Inferior parietal cortex (tissue), 1 donor: Measurements from ENCODE around the gene ATRNL1.

Experiments
- DNase-seq: peaks from one replicate; pipeline ENCODE4 v3.0.0-alpha.2; 2016; ENCODE audit errors: extremely low spot score

Gene ATRNL1, protein sequence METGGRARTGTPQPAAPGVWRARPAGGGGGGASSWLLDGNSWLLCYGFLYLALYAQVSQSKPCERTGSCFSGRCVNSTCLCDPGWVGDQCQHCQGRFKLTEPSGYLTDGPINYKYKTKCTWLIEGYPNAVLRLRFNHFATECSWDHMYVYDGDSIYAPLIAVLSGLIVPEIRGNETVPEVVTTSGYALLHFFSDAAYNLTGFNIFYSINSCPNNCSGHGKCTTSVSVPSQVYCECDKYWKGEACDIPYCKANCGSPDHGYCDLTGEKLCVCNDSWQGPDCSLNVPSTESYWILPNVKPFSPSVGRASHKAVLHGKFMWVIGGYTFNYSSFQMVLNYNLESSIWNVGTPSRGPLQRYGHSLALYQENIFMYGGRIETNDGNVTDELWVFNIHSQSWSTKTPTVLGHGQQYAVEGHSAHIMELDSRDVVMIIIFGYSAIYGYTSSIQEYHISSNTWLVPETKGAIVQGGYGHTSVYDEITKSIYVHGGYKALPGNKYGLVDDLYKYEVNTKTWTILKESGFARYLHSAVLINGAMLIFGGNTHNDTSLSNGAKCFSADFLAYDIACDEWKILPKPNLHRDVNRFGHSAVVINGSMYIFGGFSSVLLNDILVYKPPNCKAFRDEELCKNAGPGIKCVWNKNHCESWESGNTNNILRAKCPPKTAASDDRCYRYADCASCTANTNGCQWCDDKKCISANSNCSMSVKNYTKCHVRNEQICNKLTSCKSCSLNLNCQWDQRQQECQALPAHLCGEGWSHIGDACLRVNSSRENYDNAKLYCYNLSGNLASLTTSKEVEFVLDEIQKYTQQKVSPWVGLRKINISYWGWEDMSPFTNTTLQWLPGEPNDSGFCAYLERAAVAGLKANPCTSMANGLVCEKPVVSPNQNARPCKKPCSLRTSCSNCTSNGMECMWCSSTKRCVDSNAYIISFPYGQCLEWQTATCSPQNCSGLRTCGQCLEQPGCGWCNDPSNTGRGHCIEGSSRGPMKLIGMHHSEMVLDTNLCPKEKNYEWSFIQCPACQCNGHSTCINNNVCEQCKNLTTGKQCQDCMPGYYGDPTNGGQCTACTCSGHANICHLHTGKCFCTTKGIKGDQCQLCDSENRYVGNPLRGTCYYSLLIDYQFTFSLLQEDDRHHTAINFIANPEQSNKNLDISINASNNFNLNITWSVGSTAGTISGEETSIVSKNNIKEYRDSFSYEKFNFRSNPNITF (N-terminal part only)

DNA sequence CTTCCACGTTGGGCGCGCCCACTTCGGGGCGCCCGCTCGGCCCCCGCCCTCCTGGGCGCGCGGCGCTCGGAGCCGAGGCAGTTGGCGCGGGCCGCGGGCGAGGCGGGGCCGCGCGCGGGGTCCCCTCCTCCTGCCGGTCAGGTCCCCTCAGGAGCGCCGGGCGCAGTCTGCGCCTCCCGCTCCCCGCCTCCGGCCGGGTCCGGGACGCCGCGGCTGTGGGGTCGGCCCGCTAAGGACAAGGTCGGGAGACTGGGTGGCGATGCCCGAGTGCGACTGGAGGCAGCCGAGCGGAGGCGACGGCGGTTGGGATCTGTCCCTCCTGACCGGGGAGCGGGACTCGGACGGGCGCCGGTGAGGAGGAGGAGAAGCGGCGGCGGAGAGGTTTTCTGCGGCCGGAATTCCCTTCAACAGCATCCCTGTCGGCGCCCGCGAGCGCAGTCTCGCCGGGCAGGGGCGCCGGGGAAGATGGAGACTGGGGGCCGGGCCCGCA lies at the start of gene ATRNL1:
Gene ATRNL1, plus strand, starts transcription at position 80 of the 490 bp plus-strand sequence. Its CDS starts 386 bp downstream, at position 466.
- DNase-seq: no peak

DNA sequence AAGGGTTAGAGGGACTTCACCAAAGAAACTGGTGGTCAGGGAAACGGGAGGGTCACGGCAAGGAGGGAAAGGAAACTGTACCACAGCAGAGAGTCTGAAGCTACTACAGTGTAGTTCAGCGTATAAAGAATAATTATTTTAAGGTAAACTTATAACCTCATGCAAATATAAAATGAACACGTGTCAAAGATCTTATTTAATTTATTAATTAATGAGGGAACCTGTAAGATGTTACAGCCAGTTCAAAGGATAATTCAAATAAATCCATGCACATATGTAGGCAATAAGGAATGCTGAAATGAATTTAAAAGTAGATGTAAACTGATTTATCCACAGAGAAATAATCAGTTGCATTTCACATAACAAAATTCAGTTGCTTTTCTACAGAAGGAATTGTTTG lies 49.4 kb upstream of the ATRNL1 start:
- no peak for DNase-seq

DNA sequence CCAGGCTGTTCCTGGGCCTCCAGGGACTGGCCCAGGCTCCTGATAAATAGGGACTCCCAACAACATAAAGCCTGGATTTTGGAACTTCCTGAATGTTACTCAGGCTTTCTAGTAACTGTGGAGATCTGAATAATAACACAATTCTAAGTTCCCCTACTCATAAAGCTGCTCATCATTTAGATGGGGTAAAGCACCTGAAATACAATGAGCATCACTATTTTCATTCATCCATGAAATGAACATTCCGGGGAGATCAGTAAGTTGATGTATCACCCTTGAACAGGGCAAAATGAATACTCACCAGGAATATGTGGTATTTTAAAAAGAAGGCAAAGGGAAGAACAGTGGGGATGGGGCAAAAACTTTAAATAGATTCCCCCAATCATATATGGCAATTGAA lies 48.3 kb upstream of the ATRNL1 start:
- no peak for DNase-seq

DNA sequence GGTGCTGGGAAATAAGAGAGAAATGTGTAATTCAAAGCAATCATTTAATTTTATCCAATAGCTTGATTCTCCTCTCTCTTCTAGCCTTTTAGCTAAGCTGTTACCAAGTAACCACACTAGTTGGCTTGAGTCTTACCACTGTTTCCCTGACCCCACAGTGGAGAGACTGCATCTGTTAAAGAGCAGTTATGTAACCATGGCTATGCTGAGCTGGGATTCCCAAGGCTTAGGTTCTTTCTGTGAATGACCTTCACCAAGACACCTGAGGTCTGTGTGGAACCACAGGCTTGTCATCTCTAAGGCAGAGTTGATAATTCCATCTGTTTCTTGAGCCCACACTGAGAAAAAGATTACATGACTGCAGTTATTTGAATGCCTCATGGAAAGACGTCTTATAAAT lies 47.7 kb upstream of the ATRNL1 start:
- DNase-seq: no peak

DNA sequence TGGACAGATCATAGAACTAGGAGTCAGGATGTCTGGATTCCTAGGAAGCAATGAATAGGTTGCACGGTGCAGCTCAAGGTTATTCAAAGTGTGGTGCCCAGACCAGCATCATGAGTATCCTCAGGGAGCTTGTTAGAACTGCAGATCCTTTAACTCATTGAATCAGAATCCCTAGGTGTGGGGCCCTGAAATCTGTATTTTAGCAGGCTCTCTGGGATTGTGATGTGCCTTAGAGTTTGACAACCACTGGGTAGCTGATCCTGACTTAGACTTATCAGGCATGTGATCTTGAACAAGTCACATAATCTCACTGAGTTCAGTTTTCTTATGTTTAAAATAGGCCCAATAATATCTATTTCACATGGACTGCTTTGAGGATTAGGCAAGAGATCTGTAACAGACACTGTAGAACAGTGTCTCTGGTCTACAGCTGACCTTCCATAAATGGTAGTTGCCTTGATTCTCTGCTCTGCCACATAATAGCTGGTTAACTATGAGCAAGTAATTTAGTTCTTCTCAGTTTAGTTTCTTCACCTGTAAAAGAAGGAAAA lies 46.4 kb upstream of the ATRNL1 start:
- DNase-seq: no peak

DNA sequence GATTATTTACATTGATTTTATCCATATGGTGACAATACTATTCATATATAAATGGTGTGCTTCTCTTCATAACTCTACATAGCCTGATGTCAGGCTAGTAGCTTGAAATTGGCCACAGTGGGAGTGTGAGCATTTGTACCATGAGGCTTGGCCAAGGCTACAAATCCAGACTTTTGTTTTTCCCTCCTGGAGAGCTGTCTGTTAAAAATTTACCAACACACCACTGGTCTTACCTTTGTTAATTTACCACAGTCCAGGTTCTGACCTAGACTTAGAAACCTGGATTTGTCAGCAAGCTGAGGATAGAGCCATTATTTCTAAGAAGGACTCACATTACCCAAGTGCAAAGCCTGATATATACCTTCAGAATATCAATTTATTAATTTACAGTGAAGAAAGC lies 45.5 kb upstream of the ATRNL1 start:
- DNase-seq: no peak

DNA sequence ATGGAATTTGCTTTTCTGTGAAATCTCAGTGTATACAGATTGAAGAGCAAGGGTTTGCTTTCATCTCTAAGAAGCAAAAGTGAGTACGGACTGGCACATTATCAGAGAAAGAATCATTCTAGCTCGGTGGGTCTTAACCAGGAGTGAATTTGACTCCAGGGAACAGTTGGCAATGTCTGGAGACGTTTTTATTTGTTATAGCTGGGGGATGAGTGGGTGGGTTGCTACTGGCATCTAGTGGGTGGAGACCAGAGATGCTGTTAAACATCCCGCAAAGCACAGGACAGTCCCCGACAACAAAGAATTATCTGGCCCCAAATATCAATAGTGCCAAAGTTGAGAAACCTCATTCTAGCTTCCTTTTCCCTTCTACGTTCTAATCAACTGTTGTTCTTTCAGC lies 43.8 kb upstream of the ATRNL1 start:
- DNase-seq: no peak

DNA sequence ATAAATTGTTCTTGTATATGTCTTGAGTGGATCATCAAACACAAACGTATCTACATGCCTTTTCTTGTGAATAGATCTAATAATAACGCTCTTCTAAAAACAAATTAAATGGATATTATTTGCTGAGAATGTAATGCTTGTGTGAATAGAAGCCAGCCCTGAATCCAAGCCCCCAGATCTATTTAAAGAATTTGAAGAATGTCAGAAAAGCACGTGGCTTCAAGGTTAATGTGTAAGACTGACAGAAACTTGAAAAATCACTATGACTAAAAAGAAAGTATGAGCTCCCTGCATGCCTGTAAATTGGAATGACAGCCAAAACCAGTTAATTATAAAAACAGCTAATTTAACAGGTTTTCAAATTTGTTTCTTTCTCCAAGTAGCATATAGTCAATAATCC lies 43.2 kb upstream of the ATRNL1 start:
- DNase-seq: no peak

DNA sequence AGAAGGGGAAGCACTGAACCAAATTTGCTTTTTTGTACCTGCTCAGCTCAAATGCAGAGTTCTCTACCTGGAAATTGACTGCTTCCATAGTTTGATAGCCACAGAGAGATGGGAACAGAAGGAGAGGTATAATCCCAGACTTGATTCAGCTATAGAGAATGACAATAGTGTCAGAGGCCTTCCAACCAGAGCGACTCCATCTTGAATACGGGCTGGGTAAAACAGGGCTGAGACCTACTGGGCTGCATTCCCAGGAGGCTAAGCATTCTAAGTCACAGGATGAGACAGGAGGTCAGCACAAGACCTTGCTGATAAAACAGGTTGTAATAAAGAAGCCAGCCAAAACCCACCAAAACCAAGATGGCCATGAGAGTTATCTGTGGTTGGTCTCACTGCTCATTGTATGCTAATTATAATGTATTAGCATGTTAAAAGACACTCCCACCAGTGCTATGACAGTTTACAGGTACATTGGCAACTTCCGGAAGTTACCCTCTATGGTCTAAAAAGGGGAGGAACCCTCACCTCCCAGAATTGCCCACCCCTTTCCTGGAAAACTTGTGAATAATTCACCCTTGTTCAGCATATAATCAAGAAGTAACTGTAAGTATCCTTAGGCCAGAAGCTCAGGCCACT lies 42.7 kb upstream of the ATRNL1 start:
- no peak for DNase-seq

DNA sequence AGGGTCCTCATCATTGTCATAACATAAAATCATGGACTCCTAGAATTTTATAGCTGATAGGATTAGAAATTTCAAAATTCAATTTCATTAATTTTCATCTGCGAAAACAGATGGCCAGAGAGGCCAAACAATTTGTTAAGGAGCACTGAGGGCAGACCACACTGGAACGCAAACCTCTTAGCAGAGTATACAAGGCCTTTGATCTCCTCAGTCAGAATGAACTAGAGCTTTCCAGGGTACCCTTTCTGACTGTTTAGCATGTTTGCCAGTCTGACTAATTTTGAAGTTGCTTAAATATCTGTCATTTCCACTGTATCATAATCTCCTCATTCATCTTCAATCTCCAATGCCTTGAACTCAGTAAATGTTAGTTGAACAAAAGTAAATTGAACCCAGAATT lies 41.9 kb upstream of the ATRNL1 start:
- no peak for DNase-seq

DNA sequence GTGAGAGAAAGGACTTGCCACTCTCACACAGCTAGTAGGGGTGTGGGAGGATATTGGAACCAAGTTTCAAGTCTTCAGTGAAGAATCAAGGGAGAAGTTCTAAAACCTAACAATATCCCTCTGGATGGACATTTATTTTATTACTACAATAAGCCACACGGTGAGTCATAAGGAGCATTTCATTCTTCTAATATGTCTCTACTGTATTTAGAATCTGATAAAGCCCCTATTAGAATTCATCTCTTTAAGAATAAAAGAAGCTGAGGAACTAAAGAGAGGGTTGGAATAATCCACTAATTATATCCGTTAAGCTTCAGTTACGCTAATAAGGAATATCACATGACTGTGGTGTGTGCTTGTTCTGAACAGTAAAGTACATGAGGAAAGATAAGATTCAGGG lies 40.9 kb upstream of the ATRNL1 start:
- no peak for DNase-seq

DNA sequence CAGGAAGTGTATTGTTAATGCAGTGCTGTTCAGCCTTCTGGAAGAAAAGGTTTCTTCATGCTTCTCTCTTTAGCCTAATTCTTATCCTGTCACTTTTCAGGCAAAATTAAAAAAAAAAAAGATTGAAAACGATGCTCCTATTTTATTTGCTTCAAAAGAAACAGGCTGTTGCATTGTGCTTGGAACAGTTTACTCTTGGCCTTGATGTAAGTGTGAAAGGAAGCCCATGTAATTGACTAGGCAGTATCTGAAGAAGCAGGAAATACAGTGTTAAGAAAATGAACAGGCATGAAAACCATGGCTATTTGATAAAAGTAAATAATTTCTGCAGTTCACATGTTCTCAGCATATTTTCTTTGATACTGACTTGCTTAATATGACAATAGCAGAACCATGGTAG lies 40.4 kb upstream of the ATRNL1 start:
- DNase-seq: no peak

DNA sequence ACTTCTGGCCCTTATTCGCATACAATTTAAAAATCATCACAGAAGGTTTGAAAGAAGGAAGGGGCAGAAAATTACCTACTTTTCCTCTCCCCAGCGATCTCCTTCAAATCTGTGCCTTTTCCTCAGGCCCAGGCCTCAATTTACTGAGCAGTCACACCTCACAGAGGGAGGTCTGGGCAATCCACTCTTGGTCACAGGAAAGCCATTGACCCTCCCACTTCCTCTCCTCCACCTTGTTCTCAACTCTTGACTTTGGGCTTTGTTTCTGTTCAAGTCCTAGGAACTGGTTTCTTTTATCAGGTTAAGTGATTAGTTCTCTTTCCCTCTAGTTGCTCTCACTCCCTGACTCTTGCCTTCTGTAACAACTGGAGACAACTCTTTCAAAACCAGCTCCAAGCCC lies 37.0 kb upstream of the ATRNL1 start:
- DNase-seq: no peak

DNA sequence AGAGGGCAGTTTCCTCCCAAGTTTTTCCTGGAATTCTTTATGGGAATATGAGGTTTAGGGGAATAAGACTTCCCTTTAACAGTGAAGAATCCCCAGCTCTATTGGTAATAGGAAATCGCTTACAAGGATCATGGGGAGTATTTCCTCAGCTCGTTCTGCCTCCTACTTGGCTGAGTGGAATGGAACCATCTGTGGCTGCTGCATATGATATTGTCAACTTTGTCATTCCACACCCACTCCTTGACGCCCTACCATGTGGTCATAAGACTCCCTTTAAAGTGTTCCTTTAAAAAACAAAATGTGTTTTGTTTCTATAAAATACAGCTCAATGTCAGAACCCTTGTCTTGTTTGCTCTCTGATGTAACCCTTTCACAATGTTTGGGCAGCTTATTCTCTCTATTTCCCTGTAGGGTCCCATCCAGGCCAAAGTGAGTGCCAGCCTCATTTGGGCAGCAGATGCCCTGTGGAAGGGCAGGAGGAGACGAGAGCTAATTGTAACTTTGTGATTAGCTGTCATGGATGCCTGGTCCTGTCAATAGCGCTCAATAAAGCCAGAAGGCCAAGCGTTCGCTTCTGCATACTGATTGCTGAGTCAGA lies 33.8 kb upstream of the ATRNL1 start:
- no peak for DNase-seq

DNA sequence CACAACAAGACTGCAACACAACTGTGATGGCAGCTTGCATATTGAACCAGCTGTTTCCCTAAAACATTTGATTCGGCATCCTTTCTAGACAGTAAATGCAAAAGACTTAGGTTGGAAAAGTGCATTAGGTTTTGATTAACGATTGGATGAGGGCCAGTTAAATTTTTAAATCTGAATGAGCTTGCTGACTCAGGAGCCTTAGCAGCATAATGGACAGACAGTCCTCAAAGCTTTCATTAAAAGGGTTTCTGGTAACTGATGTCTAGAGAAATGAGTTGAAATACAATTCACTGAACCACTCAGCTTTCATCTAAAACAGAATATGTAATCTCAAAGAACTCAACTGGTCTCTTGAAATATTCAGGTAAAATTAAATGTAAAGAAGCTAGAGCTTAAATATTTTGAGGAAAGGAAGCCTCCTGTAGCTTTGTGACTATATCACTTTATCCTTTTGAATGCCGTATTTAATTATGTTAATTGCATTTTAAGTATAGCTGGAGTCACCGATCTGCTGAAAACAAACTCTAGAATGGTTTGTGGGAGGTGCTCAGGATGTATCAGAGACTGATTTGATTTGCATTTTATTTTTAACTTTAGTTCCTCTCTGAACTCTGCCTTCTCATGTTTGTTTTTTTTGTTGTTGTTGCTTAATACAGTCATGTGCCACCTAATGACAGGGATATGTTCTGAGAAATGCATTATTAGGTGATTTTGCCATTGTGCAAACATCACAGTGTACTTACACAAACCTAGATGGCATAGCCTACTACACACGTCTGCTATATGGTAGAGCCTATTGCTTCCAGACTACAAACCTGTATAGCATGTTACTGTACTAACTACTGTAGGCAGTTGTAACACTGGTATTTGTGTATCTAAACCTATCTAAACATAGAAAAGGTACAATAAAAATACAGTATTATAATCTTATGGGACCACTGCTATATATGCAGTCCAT lies 29.2 kb upstream of the ATRNL1 start:
- DNase-seq: no peak

DNA sequence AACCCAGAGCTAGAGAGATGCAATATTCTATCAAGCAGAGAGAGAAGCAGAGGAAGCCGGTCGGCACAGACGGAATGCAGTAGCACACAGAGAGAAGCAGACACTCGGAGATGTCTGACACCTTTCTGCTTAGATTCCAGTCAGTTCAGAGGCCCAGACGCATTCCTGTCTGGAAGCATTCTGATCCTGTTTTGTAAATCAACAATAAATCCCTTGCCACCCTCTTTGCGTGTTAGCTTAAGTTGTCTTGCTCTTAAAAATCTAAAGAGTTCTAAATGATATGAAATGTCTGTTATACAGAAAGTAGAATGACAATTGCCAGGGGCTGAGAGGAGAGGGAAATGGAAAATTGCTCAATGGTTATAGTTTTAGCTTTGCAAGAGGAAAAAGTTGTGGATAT lies 27.4 kb upstream of the ATRNL1 start:
- DNase-seq: no peak

DNA sequence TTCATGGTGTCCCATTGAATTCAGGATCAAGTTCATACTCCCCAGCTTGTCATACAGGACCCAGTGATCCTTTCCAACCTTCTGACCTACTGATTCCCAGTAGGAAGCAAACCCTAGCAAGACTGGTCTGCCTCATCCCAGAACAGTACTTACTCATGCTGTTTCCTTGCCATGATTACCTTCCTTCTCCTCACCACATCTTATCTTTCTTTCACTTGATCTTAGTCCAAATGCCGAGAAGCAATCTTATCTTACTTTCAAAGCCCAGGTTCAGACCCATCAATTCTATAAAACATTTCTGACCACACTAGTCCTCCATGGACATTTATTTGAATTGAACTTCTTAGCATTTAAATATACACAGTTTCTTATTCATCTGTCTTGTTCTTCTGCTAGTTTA lies 26.6 kb upstream of the ATRNL1 start:
- DNase-seq: no peak

DNA sequence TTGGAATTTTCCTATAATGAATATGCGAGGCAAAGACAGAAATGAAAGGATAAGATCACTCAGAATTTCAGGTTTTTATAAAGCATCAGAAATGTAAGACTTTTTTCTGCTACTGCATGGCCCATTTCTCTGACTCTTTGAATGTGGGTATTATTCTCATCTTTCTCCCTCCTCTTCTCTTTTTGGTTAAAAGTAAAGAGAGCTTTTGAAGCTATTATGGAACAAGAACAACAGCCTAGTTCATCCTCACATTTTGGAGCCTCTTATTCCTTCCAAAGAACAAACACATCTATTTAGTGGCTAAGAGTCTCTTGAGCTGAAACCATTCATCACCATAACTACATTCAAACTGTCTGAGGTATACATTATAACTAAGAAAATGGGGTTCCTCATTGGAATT lies 19.4 kb upstream of the ATRNL1 start:
- no peak for DNase-seq

DNA sequence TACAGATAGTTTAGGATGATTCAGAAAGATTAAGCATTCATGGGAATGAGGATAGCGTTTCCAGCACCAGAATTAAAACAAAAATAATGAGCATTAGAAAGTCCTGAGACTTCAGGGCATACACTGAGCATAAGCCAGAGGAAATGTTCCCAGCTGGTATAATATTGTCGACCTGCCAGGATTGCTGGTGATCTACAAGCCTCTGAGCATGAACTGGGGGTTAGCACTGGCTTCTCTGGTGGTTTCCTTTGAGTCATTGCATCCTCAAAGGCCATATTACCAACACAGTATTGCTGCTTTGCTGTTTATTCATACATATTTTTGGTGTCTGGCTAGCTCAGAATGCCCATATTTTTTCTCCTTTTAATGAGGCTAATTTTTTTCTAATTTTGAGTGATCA lies 10.7 kb upstream of the ATRNL1 start:
- no peak for DNase-seq
